Central memory CD8-positive, alpha-beta T cell (primary cell): ENCODE measurements around the gene FOXP3.

Experiments used
- ATAC-seq: fragments of 150-1000 bp; cut with Tn5 transposase; replicated peaks from 2 replicates; pipeline ENCODE4 v1.10.0; 2022; ENCODE audit warnings: mild to moderate bottlenecking, moderate FRiP score, moderate number of reproducible peaks; ENCODE audit not compliant: poor library complexity, severe bottlenecking; ENCODE audit errors: extremely low read depth
- DNase-seq, 2 donors: peaks; one replicate each; pipeline ENCODE4 v3.0.0; 2021; ENCODE audit warnings: low spot score in 2 of 2
- H3K27ac Mint-ChIP-seq: one replicate; pipeline ENCODE4 v1.8.0; 2022; ENCODE audit warnings: low read depth, mild to moderate bottlenecking, moderate library complexity, mixed read lengths
- H3K27me3 Mint-ChIP-seq: one replicate; pipeline ENCODE4 v1.8.0; 2022; ENCODE audit warnings: mixed read lengths
- H3K36me3 Mint-ChIP-seq: one replicate; pipeline ENCODE4 v1.8.0; 2022; ENCODE audit warnings: mild to moderate bottlenecking, moderate library complexity, mixed read lengths; ENCODE audit not compliant: insufficient read depth
- H3K4me1 Mint-ChIP-seq: one replicate; pipeline ENCODE4 v1.8.0; 2022; ENCODE audit warnings: mixed read lengths
- H3K4me3 Mint-ChIP-seq: one replicate; pipeline ENCODE4 v1.8.0; 2022; ENCODE audit warnings: mild to moderate bottlenecking, moderate library complexity, mixed read lengths
- H3K9me3 Mint-ChIP-seq: one replicate; pipeline ENCODE4 v1.8.0; 2022; ENCODE audit warnings: mixed read lengths

The FOXP3 gene

DNA sequence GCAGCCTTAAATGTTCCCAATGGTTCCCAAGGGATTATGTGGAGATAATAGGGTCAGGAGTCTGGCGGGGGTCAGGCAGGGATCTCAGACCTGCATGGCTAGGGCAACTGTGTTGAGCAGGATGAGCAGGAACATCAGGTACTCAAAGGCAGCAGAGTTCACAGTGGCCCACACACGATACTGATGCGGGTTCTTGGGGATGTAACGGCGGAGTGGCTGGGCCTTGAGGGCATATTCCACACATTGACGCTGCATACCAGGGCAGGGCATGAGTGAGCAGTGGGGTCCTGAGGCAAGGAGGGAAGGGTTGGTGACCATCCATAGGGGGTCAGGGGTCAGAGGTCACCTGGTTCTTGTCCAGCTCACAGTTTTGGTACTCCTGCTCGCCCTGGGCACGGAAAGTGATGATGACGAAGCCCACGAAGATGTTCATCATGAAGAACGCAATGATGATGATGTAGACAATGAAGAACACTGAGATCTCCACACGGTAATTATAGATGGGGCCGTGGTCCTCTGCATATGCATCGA, 49.4 kb downstream of the FOXP3 start:
- Mint-ChIP-seq H3K4me3 (no peak overlapping the region), H3K27ac (no peak overlapping the region), H3K9me3 (no peaks in the 10 kb centered on the region), H3K36me3 (no peaks in the 10 kb centered on the region), H3K4me1 (no peaks in the 10 kb centered on the region), H3K27me3 (no peaks in the 10 kb centered on the region)
- ATAC-seq (no peak), DNase-seq (no peak)

DNA sequence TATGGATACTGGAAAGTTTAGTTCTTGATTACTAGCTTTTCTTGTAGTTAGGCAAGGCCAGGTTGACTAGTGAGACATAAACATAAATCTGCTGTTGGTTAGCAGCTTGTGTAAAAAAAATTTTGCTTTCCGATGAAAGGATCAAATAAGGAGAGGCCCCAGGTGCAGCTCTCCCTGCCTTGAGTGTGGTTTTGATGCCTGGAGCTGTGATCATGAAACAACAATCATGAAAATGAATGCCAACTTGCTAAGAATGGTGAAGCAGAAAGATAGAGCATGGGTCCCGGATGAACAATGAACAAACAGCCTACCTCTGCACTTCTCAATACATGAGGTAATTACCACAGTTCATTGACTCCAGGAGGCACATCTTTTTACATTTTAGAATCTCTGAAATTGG, 50.1 kb downstream of the FOXP3 start:
- Mint-ChIP-seq H3K36me3 (no peaks in the 10 kb centered on the region), H3K27me3 (no peaks in the 10 kb centered on the region), H3K4me1 (no peaks in the 10 kb centered on the region), H3K9me3 (no peaks in the 10 kb centered on the region), H3K4me3 (no peak overlapping the region), H3K27ac (no peak overlapping the region)
- DNase-seq (no peak), ATAC-seq (no peak)

DNA sequence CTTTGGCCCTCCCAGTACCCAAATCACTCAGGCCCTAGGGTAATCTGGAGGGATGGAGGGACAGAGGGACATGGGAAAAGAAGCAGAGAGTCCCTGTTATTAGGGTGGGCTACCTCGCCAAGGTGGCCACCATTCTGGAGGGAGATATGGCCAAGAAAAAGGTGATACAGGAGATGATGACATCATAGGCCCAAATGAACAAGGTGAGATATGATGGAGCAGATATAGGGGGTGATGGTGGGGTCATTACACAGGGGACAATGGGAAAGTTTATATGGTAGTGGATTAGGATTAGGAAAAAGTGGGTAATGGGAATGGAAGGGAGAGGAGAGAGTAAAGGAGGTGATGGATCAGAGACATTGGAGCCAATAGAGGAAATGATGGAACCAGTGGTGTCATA, 51.6 kb downstream of the FOXP3 start:
- no peak overlapping the region for H3K27ac Mint-ChIP-seq
- H3K36me3 Mint-ChIP-seq, result no peaks in the 10 kb centered on the region
- no peak for ATAC-seq
- no peaks in the 10 kb centered on the region for H3K27me3 Mint-ChIP-seq
- no peak for DNase-seq
- no peaks in the 10 kb centered on the region for H3K9me3 Mint-ChIP-seq
- H3K4me3 Mint-ChIP-seq, result no peak overlapping the region
- no peaks in the 10 kb centered on the region for H3K4me1 Mint-ChIP-seq

GRCh38 chrX:49212209-49212608, 52.3 kb downstream of the FOXP3 start:
- H3K36me3 Mint-ChIP-seq, result no peaks in the 10 kb centered on the region

DNA sequence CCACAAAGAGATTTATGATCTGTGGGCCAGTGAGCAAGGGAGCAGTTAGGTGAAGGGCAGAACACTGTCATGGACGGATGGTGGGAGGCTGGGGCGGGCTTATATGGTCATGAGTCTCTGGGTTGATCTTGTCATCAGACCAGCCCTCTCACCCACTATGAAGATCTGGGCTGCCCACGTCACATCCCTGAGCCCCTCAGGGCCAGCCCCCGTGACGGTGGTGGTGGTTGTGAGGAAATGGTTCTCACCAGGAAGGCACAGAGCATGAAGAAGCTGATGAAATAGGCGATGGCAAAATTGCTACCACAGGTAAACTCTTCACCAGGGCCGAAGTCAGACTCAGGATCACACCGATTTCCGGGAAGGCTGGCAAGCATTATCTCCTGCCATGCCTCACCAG, 53.4 kb downstream of the FOXP3 start:
- Mint-ChIP-seq H3K9me3 (no peaks in the 10 kb centered on the region), H3K4me3 (no peak overlapping the region), H3K4me1 (no peaks in the 10 kb centered on the region)

More at GRCh38 chrX:49212209-49212608, 52.3 kb downstream of the FOXP3 start:
- ATAC-seq (no peak), DNase-seq (no peak)
- no peaks in the 10 kb centered on the region for H3K9me3 Mint-ChIP-seq
- no peaks in the 10 kb centered on the region for H3K27me3 Mint-ChIP-seq
- H3K4me1 Mint-ChIP-seq, result no peaks in the 10 kb centered on the region
- no peak overlapping the region for H3K4me3 Mint-ChIP-seq
- no peak overlapping the region for H3K27ac Mint-ChIP-seq

GRCh38 chrX:49210406-49210805, 54.1 kb downstream of the FOXP3 start:
- no peak overlapping the region for H3K27ac Mint-ChIP-seq
- H3K4me1 Mint-ChIP-seq, result no peaks in the 10 kb centered on the region
- no peaks in the 10 kb centered on the region for H3K9me3 Mint-ChIP-seq
- DNase-seq (no peak), ATAC-seq (no peak)
- no peak overlapping the region for H3K4me3 Mint-ChIP-seq
- no peaks in the 10 kb centered on the region for H3K27me3 Mint-ChIP-seq
- H3K36me3 Mint-ChIP-seq, result no peaks in the 10 kb centered on the region

More for the DNA sequence above, 53.4 kb downstream of the FOXP3 start:
- no peak for ATAC-seq
- H3K36me3 Mint-ChIP-seq, result no peaks in the 10 kb centered on the region
- no peak overlapping the region for H3K27ac Mint-ChIP-seq
- H3K27me3 Mint-ChIP-seq, result no peaks in the 10 kb centered on the region
- no peak for DNase-seq

- no peak overlapping the region for H3K27ac Mint-ChIP-seq
- no peak overlapping the region for H3K4me3 Mint-ChIP-seq
Measured at GRCh38 chrX:49209434-49210251, 54.9 kb downstream of the FOXP3 start.

DNA sequence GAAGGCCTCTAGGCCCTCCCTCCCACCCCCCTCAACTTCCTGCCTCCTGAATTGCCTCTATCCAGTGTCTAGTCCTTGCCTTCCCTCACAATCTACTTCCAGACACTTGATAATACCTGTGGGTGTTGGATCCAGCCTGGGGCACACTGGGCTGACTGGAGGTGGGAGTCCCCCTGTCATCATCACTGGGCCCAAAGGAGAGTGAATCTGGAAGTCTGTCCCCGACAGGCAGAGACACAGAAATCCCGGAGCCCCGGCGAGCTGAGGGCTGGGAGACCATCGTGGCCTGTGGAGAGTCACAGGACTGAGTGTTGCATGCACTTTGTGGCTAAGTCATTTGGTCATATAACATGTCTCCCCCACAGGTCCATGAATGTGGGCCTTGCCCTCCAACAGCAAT, 56.1 kb downstream of the FOXP3 start:
- Mint-ChIP-seq H3K27me3 (no peaks in the 10 kb centered on the region), H3K27ac (no peak overlapping the region), H3K9me3 (no peaks in the 10 kb centered on the region), H3K4me3 (no peak overlapping the region), H3K36me3 (no peaks in the 10 kb centered on the region), H3K4me1 (no peaks in the 10 kb centered on the region)
- DNase-seq, result no peak
- ATAC-seq, result no peak

More at GRCh38 chrX:49209434-49210251, 54.9 kb downstream of the FOXP3 start:
- Mint-ChIP-seq H3K27me3 (no peaks in the 10 kb centered on the region), H3K36me3 (no peaks in the 10 kb centered on the region), H3K4me1 (no peaks in the 10 kb centered on the region), H3K9me3 (no peaks in the 10 kb centered on the region)
- no peak for DNase-seq
- no peak for ATAC-seq

DNA sequence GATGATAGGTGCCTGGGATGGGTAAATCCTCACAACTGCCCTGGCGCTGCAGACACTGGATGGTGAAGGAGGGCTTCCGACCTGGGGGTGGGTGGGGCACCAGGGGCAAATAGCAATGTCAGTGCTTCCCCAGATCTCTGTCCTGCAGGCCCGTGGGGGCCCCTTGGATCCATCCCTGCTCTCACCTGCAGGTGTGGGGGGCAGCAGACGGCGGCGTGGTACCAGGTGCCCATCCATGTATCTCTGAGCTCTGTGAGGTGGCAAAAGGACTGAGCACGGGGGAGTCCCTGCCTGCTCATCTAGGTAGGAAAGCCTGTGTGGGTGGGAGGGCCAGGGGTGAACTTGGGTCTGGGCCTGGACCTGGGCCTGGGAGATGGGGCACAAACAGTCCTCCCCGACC, 58.0 kb downstream of the FOXP3 start:
- no peaks in the 10 kb centered on the region for H3K9me3 Mint-ChIP-seq
- ATAC-seq, result no peak

DNA sequence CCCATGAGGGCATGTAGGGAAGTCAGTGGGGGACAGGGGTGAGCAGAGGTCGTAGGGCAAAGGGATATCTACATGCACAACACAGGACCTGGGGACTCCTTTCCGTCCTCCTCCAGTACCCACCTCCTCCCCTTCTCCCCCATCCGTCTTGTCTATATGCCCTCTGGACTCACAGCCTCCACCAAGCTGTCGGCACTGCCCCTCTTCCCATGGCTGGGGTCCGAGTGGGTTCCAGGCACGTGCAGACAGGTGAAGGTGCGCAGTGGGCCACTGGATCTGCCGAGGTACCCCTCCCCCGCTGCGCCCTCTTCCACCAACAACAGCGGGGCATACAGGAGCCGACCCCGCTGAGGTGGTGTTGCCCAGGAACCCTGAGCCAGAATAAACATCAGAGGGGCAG, 59.1 kb downstream of the FOXP3 start:
- no peaks in the 10 kb centered on the region for H3K9me3 Mint-ChIP-seq
- H3K36me3 Mint-ChIP-seq, result no peaks in the 10 kb centered on the region
- H3K4me1 Mint-ChIP-seq, result peaks cover 4% of the 10 kb centered on the region
- no peaks in the 10 kb centered on the region for H3K27me3 Mint-ChIP-seq
- DNase-seq (no peak), ATAC-seq (no peak)
- H3K27ac Mint-ChIP-seq, result no peak overlapping the region
- H3K4me3 Mint-ChIP-seq, result no peak overlapping the region

More for the DNA sequence above, 58.0 kb downstream of the FOXP3 start:
- Mint-ChIP-seq H3K27ac (no peak overlapping the region), H3K4me3 (no peak overlapping the region), H3K36me3 (no peaks in the 10 kb centered on the region), H3K4me1 (no peaks in the 10 kb centered on the region), H3K27me3 (no peaks in the 10 kb centered on the region)
- DNase-seq, result no peak

DNA sequence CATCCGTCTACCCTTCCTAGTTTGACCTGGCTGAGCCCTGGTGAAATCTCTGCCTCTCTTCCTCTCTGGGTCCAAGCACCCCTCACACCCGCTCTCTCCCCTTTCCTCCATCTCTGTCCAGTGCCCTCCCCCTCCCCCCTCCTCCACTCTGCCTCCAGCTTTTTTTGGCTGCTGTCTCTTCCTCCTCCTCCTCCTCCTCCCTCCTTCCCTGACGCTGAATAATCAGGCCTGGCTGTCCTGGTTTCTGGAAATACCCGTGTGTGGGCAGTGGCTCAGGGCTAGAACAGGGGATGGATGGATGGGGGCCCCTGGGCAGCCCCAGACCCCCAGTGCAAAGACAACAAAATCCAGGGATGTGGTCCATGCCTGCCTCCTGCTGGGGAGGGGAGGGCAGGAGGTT, 59.8 kb downstream of the FOXP3 start:
- Mint-ChIP-seq H3K4me3 (no peak overlapping the region), H3K36me3 (no peaks in the 10 kb centered on the region), H3K9me3 (no peaks in the 10 kb centered on the region), H3K27ac (no peak overlapping the region), H3K4me1 (peaks cover 5% of the 10 kb centered on the region), H3K27me3 (no peaks in the 10 kb centered on the region)
- ATAC-seq (no peak), DNase-seq (no peak)

- no peak for DNase-seq
- Mint-ChIP-seq H3K9me3 (no peaks in the 10 kb centered on the region), H3K4me1 (peaks cover 5% of the 10 kb centered on the region), H3K36me3 (no peaks in the 10 kb centered on the region), H3K4me3 (no peak overlapping the region), H3K27ac (no peak overlapping the region), H3K27me3 (no peaks in the 10 kb centered on the region)
- ATAC-seq, result no peak
Measured at GRCh38 chrX:49204017-49204416, 60.5 kb downstream of the FOXP3 start.

- no peaks in the 10 kb centered on the region for H3K27me3 Mint-ChIP-seq
- no peak overlapping the region for H3K27ac Mint-ChIP-seq
- peaks cover 7% of the 10 kb centered on the region for H3K4me1 Mint-ChIP-seq
- no peaks in the 10 kb centered on the region for H3K9me3 Mint-ChIP-seq
- DNase-seq (no peak), ATAC-seq (no peak)
- no peaks in the 10 kb centered on the region for H3K36me3 Mint-ChIP-seq
- no peak overlapping the region for H3K4me3 Mint-ChIP-seq
Measured at GRCh38 chrX:49203536-49203935, 61.0 kb downstream of the FOXP3 start.
